Fibroblast of mammary gland (primary cell): ENCODE results near the gene UBE2Q1.

Source experiments
- DNase-seq: peaks from one replicate; pipeline ENCODE4 v3.0.0-alpha.2; 2010; ENCODE audit warnings: low read depth
- H3K4me3 ChIP-seq: 2 replicates; pipeline ENCODE4 v1.5.1; 2011; ENCODE audit warnings: low read depth, mild to moderate bottlenecking, low read length, moderate library complexity; ENCODE audit not compliant: control insufficient read depth
- TF ChIP-seq, protein P1 (sequence below): conservative IDR thresholded peaks from 2 replicates; pipeline ENCODE4 v1.5.1; 2011; ENCODE audit warnings: low read depth, low read length, inconsistent platforms; ENCODE audit not compliant: control insufficient read depth, insufficient read depth

UBE2Q1 gene

DNA sequence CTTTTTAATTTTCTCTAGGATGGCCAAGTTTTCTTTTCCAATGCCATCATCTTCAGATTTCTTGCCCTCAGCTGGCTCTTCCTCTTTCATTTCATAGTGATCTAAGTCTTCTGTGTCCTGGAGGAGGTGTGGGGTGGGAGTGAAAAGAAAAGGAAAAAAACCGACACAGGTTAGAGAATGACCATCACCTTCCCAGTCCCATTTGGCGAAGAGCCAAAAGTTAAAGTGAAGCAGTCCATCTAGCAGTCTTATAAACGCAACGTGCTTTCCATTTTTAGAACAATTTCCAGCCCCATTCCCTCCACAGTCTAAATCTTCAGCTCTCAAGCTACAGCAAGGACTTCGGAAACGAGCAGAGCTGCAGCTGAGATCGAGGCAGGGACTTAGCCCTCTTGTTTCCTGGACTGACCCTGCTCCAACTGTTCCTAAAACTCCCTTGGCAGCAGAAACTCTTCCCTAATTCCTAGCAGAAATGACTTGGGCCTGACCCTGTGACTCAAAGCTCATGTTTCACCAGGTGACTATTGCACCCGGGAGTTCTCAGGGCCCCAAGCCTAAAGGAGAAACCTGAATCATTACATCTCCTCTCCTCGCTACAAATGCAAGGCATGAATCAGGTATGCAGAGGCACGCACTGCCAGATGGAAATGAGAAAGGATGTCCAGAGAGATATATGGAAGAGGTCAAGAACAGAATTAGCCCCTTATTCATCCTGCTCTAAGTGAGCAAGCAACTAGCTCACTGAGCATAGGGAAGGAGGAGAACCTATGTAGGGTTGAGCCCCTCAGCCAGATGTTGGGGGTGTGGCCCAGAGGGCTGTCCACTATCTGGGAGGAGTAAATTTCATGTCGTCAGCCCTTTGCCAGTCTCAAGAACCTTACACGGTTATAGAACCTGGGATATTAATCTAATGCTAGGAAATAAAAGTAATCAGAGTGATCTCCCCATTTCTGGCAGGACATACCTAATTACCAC, 5.1 kb downstream of the UBE2Q1 start:
- DNase-seq, result peak; percentile 52
- H3K4me3 ChIP-seq, result no peak overlapping the region
- TF ChIP-seq, protein P1, sequence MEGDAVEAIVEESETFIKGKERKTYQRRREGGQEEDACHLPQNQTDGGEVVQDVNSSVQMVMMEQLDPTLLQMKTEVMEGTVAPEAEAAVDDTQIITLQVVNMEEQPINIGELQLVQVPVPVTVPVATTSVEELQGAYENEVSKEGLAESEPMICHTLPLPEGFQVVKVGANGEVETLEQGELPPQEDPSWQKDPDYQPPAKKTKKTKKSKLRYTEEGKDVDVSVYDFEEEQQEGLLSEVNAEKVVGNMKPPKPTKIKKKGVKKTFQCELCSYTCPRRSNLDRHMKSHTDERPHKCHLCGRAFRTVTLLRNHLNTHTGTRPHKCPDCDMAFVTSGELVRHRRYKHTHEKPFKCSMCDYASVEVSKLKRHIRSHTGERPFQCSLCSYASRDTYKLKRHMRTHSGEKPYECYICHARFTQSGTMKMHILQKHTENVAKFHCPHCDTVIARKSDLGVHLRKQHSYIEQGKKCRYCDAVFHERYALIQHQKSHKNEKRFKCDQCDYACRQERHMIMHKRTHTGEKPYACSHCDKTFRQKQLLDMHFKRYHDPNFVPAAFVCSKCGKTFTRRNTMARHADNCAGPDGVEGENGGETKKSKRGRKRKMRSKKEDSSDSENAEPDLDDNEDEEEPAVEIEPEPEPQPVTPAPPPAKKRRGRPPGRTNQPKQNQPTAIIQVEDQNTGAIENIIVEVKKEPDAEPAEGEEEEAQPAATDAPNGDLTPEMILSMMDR, result no peak

DNA sequence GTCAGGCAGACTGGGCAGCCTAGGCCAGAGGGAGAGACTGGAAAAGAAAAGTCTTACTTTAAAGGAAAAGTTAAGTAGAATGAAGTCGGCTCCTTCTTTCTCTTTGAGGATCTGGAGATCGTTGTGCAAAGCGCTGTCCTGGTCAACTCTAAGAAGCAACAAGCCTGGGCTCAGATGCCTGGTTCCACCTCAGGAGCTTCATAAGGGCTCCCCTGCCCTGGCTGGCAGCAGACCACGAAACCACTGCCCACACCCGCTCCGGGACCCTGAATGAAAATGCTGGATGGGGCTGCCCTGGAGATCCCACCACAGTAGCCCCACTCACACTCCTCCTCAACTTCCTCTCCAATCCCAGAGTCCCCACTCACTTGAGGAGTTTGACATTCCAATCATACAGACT, 6.4 kb downstream of the UBE2Q1 start:
- no peak for DNase-seq
- no peak overlapping the region for H3K4me3 ChIP-seq
- TF ChIP-seq, protein P1, result no peak

DNA sequence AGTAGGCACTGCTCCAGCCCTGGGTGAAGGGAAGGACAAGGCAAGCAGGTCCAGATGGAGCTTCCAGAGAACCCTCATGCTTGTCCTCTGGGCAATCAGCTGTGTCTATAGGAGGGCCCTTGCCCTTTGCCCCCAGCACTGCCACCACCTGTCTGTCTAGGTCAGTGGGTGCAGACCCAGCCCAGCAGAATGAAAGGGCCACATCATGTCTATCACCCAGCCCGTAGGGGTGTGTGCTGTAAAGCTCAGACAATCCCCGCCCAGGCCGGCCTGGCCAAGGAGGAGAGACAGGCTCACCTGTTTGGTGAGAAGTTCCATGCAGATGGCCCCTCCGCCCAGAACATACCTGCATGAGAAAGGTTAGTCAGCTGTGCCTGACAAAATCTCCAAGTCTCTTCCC, 7.0 kb downstream of the UBE2Q1 start:
- no peak for DNase-seq
- TF ChIP-seq, protein P1, result no peak
- no peak overlapping the region for H3K4me3 ChIP-seq

DNA sequence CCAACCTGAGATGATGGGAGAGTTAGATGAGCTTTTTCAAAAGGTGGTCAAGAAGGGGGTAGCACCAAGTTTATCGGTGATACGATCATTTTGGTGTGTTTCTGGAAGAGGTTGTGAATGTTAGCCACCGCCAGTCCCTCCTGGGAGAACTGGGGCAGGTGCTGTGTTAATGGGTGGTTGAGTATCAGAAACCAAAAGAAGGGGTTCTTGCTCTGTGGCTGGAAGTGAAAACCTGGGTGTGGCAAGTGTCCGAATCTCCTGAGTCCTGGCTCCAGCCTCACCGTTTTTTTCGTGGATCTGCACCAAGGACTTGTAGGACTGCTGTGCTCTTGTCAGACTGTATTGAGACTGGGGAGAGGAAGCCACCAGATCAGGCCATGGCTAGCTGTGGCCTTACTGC, 7.8 kb downstream of the UBE2Q1 start:
- DNase-seq, result no peak
- TF ChIP-seq, protein P1, result no peak
- H3K4me3 ChIP-seq, result no peak overlapping the region

DNA sequence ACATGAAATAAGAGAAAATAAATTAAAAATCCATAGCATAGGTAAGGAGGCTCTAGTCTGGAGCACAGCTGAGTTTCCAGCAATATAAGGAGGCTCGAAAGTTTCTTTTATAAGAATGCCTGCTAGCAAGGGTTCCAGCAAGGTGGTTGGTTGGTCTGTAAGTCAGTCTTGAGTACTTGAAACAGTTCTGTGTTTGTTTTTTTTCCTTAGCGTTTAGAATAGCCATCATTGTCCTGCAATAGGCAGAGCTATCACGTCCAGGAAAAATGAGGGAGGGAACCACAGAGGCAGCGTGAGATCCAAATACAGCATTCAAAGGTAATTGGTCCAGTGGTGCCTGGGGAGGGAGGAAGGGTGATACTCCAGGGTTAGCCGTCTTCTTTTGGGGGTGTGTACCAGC, 8.4 kb downstream of the UBE2Q1 start:
- TF ChIP-seq, protein P1, result no peak
- no peak overlapping the region for H3K4me3 ChIP-seq
- no peak for DNase-seq

DNA sequence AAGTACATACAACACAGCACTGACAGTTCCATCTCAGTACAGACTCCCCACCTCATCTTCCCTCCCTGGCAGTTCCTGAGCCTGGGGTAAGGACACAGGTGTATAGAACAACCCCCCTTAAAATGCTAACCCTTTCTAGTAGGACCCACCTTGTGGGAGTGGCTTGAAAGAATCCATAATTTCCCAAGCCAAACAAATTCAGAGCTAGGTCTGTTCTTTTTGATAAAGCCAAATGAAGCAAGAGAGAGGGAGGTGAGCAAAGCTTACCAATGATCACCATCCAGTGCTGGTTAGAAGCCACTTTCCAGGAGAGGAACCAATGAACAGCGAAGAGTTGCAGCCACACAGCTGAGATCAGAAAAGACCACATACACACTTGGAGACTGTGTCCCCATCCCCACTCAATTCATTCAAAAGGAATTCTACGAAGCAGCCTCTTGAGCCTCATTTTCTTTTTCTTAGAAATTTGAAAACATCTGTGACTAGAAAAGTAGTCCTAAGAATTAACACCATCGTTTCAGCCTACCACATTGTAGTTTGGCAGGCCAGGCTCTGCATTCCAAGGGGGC, 9.2 kb downstream of the UBE2Q1 start:
- TF ChIP-seq, protein P1, result no peak
- DNase-seq, result no peak
- no peak overlapping the region for H3K4me3 ChIP-seq
